SKM-1 treated with dmso at 0.1 percent for 144 hours (cell line): ENCODE results near the gene SPEG.

Experiments used
- DNase-seq: peaks from one replicate; lab custom pipeline; 2025; ENCODE audit not compliant: unreplicated experiment; lab: John Stamatoyannopoulos, UW

The SPEG gene

DNA sequence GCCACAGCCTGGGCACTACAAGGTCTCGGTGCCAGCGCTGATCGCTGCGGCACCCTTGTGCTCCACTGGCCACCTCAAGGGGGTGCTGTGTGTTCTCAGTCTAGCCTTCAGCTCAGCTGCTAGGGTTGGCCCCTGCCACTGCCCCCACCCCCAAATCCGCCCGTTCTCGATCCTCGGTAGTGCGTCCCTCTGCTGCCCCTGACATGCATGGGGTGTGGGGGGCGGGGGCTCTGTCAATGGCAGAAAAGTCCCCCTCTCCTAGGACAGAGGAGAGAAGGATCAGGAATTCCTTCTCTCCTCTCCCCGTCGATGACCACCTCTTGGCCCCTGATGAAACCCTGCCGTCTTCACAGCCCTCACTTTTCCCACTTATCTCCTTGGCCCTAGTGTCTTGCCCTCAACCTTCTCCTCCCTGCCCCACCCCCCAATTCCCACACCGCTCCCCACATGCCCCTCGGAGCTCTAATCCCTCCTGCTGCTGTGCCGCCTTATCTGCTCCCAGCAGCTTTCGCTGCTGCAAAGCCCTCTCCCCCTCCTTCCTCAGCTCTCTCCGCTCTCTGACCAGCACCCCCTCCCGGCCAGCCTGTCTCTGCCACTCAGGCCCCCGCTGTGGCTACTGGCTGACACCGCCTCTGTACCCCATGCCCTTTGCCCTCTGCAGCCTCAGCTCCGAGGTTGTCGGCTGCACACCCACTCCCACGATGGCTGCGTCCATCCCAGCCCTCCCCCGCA, 75.3 kb downstream of the SPEG start:
- DNase-seq, result peak; percentile 63

GRCh38 chr2:219510512-219511135, 76.0 kb downstream of the SPEG start:
- DNase-seq, result no peak

GRCh38 chr2:219511547-219512325, 77.1 kb downstream of the SPEG start:
- no peak for DNase-seq

DNA sequence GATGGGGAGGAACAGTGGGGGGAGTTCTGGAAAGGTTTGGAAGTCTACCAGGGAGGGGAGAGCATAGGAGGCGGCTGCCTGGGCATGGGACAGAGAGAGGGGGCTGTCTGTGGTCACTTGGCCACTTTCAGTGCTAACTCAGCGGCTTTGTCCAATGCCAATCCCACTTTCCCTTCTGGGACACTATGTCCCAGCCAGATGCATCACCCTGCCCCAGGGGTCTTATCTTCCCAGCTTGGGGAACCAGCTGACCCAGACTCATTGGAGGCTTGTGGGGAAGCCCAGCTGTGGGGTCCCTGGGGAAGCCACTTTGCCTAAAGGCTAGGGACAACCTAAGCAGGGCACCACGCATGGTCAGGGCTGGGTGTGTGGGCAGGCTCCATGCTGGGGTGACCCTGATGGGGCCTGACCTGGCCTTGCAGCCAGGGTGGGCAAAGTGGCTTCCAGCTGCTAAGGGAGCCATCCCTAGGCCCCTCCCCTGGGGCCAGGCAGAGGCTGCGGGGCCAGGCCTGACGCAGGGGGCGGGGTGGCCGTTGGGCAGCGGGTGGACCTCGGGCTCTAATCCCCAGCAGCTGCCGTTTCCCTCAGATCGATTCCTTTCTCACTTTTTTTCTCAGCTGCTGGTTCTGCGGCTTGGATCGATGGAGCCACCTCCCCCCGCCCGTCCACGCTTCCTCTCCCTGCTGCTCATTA, 78.0 kb downstream of the SPEG start:
- DNase-seq, result no peak

GRCh38 chr2:219513787-219514186, 79.1 kb downstream of the SPEG start:
- no peak for DNase-seq

DNA sequence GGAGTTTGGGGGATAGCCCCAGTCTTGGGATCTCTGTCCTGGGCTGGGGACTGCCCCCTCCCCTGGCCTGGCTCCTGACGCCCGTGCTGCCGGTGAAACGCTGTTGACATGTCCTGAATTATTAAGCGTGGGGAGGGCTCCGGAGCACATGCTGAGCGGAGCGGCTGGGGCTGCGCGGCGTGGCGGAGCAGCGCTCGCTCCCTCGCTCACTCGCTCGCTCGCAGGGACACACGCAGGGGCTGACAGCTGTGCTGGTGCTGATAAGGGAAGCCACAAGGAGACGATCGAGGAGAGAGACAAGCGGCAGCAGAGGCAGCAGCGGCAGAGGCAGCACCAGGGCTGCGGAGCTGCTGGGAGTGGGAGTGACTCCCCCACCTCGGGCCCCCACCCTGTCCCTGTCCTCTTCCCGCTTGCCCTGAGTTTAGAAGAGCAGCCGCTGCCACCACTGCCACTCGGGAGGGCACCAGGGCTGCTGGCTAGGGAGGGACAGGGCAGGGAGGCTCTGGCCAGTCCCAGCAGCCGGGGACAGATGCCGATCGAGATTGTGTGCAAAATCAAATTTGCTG, 79.6 kb downstream of the SPEG start, which contains the start of gene ASIC4:
Gene ASIC4 (plus strand): TSS at position 287 of the 566 bp plus-strand sequence. CDS start 243 bp downstream, at position 530.
- DNase-seq, result no peak

- no peak for DNase-seq
Observed at GRCh38 chr2:219514836-219515235, 80.2 kb downstream of the SPEG start.

DNA sequence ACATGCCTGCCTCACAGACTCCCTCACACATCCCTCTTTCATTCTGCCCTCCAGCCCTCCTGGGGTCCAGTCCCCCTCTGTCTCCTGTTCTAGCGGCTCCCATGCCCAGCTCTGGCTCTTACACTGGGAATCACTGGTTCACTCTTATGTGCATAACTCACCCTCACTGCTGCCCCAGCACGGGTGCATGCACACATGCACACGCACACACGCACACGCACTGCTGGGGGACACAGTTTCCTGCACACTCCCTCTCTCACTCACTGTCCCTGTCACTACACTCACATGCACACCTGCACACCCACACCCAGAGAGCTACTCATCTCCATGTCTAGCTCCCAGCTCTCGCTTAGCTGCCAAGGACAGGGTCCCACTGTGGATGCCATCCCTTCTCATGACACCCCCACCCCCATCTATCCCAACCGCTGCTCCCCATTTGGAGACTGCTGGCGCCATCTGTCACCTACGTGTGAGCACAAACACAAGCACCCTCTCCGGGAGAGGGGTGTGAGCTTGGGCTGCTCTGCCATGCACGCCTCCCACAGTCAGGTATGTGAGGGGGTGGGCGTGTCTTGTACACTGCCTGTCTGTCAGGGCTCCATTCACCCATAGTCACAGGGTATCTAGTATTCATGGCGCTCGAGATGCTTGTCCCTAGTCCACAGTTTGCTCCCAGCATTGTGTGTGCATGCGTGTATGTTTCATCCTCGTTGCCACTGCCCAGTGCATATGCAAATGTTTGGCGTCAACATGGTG, 81.4 kb downstream of the SPEG start:
- no peak for DNase-seq

GRCh38 chr2:219516888-219517287, 82.2 kb downstream of the SPEG start:
- no peak for DNase-seq

- DNase-seq, result no peak
Observed at GRCh38 chr2:219517954-219518778, 83.5 kb downstream of the SPEG start.

DNA sequence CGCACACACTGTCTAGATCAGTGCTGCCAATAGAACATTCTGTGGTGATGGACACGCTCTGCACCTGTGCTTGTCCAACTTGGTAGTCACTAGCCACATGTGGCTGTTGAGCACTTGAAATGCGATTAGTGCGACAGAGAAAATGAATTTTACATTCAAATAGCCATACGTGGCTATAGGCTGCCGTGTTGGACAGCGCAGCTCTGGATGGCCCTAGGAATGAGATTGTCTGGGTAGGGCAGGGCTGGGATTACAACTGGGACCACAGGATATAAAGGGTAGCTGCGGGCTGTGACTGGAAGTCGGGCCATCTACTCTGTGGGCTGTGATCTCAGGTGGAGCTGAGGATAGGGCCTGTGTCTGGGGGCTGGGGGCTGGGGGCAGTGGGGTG, 84.9 kb downstream of the SPEG start:
- DNase-seq, result no peak

- no peak for DNase-seq
Observed at GRCh38 chr2:219520079-219520478, 85.4 kb downstream of the SPEG start.

GRCh38 chr2:219521066-219521880, 86.6 kb downstream of the SPEG start:
- peak; percentile 15 for DNase-seq

DNA sequence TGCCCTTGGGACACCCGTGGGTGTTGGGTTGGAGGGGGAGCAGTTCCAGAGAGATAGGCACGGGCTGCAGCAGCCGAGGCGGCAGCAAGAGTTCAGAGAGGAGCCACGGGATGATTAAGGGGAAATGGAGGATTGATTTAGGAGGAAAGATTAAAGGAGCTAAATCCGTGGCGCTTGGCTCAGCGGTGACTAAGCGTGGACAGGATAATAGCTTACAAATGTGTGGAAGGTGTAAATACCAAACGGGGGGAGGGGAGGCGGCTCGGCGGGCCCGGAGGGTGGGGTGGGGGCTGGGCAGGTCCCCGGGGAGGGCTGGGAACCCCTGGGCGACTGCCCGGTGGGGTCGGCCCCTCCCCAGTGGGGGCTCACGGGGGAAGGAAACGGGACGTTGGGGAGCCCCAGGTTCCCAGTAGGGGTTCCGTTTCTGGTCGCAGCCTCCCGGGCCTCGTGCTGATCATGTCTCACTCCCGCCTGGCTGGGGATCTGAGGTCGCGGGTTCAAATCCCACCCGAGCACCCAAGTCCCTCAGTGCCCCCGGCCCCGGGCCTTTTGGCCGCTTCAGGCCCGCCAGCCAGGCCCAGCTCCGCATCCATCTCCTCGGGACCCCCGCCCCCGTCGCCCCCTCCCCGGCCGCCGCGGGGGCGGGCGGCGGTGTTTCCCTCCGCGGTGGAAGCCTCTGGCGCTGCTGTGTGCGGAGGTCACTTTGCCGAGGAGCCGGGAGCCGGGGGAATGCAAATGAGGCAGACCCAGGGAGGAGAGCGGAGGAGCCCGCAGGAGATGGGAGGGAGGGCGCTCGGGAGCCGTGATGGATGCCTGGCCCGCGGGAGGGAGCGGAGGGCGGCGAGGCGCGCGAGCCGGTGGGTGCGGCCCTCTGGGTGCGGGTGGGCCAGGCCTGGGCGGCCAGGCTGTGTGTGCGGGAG, 87.7 kb downstream of the SPEG start:
- DNase-seq, result no peak

DNA sequence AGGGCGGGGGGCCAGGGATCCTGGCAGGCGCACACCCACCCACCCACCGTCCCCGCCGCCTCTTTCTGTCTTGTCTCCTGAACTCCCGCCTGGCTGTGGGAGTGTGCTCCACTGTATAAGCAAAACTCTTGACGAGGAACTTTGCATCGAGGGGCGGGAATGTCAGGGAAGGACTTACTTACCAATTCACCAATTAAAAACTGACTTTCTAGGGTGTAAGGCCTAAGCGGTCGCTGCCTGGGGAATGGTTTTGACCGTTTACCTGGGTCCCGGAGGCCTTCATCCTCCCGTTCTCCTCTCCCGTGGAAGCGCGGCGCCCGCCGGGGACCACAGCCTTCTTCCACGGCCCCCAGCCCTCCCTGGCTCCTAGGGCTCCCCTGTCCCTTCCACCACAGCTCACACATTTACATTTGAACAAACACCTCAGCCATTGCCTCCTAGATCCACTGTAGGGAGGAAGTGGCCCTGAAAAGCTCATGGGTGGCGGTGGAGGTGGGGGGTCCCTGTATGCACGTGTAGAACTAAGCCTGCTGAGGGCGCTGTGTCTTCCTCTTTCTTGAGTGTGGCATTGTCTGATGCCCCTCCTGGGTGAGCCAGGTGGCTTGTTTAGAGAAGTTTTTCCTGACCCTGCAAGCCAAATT, 88.5 kb downstream of the SPEG start:
- no peak for DNase-seq

GRCh38 chr2:219524817-219525216, 90.2 kb downstream of the SPEG start:
- no peak for DNase-seq
